ENCODE results near the gene CSTB.

CSTB gene

GRCh38 chr21:43757601-43758000 is 18.5 kb downstream of the CSTB start:
- Histone ChIP-seq H3K79me2 (ENCODE audit: control insufficient read depth, insufficient read depth, low read length, unreplicated experiment) (no peaks in the 10 kb centered on the region), H3K27me3 (ENCODE audit: insufficient read depth, low read length) (no peaks in the 10 kb centered on the region), H2AFZ (ENCODE audit: low read length, unreplicated experiment) (no peak overlapping the region), H3K4me1 (ENCODE audit: control insufficient read depth, insufficient read depth, low read length, unreplicated experiment) (peaks cover 22% of the 10 kb centered on the region), H3K4me3 (ENCODE audit: low read depth, low read length) (0 out of 2 replicates have a peak overlapping the region, but pooled peaks have one; percentile 65), H3K36me3 (ENCODE audit: insufficient read depth, low read length) (peaks cover 36% of the 10 kb centered on the region; the same call in 1 of the 2 replicates), H3K27ac (ENCODE audit: low read depth, low read length) (peak overlapping the region; percentile 68)

GRCh38 chr21:43755820-43756594 is 20.1 kb downstream of the CSTB start:
- Histone ChIP-seq H3K79me2 (ENCODE audit: control insufficient read depth, insufficient read depth, low read length, unreplicated experiment) (no peaks in the 10 kb centered on the region), H3K36me3 (ENCODE audit: insufficient read depth, low read length) (peaks cover 39% of the 10 kb centered on the region; the same call in 1 of the 2 replicates), H3K27ac (ENCODE audit: low read depth, low read length) (no peak overlapping the region), H2AFZ (ENCODE audit: low read length, unreplicated experiment) (no peak overlapping the region), H3K4me3 (ENCODE audit: low read depth, low read length) (no peak overlapping the region), H3K27me3 (ENCODE audit: insufficient read depth, low read length) (no peaks in the 10 kb centered on the region), H3K4me1 (ENCODE audit: control insufficient read depth, insufficient read depth, low read length, unreplicated experiment) (peaks cover 22% of the 10 kb centered on the region)

GRCh38 chr21:43754948-43755781 is 20.9 kb downstream of the CSTB start:
- Histone ChIP-seq H3K79me2 (ENCODE audit: control insufficient read depth, insufficient read depth, low read length, unreplicated experiment) (no peaks in the 10 kb centered on the region), H3K27ac (ENCODE audit: low read depth, low read length) (no peak overlapping the region), H3K36me3 (ENCODE audit: insufficient read depth, low read length) (peaks cover 39% of the 10 kb centered on the region; the same call in 1 of the 2 replicates), H3K4me1 (ENCODE audit: control insufficient read depth, insufficient read depth, low read length, unreplicated experiment) (peaks cover 22% of the 10 kb centered on the region), H3K4me3 (ENCODE audit: low read depth, low read length) (no peak overlapping the region), H3K27me3 (ENCODE audit: insufficient read depth, low read length) (no peaks in the 10 kb centered on the region), H2AFZ (ENCODE audit: low read length, unreplicated experiment) (no peak overlapping the region)

GRCh38 chr21:43753439-43753799 is 22.7 kb downstream of the CSTB start:
- Histone ChIP-seq H2AFZ (ENCODE audit: low read length, unreplicated experiment) (no peak overlapping the region), H3K27ac (ENCODE audit: low read depth, low read length) (no peak overlapping the region), H3K27me3 (ENCODE audit: insufficient read depth, low read length) (no peaks in the 10 kb centered on the region), H3K36me3 (ENCODE audit: insufficient read depth, low read length) (peaks cover 39% of the 10 kb centered on the region; the same call in 1 of the 2 replicates), H3K4me3 (ENCODE audit: low read depth, low read length) (no peak overlapping the region), H3K79me2 (ENCODE audit: control insufficient read depth, insufficient read depth, low read length, unreplicated experiment) (no peaks in the 10 kb centered on the region), H3K4me1 (ENCODE audit: control insufficient read depth, insufficient read depth, low read length, unreplicated experiment) (peaks cover 16% of the 10 kb centered on the region)

GRCh38 chr21:43752758-43753438 is 23.2 kb downstream of the CSTB start:
- Histone ChIP-seq H3K27ac (ENCODE audit: low read depth, low read length) (no peak overlapping the region), H3K27me3 (ENCODE audit: insufficient read depth, low read length) (no peaks in the 10 kb centered on the region), H3K4me3 (ENCODE audit: low read depth, low read length) (no peak overlapping the region), H3K79me2 (ENCODE audit: control insufficient read depth, insufficient read depth, low read length, unreplicated experiment) (no peaks in the 10 kb centered on the region), H3K36me3 (ENCODE audit: insufficient read depth, low read length) (peaks cover 39% of the 10 kb centered on the region; the same call in 1 of the 2 replicates), H3K4me1 (ENCODE audit: control insufficient read depth, insufficient read depth, low read length, unreplicated experiment) (peaks cover 13% of the 10 kb centered on the region), H2AFZ (ENCODE audit: low read length, unreplicated experiment) (no peak overlapping the region)

- Histone ChIP-seq H3K36me3 (ENCODE audit: insufficient read depth, low read length) (peaks cover 39% of the 10 kb centered on the region; the same call in 1 of the 2 replicates), H3K27ac (ENCODE audit: low read depth, low read length) (no peak overlapping the region), H3K79me2 (ENCODE audit: control insufficient read depth, insufficient read depth, low read length, unreplicated experiment) (no peaks in the 10 kb centered on the region), H3K4me1 (ENCODE audit: control insufficient read depth, insufficient read depth, low read length, unreplicated experiment) (peaks cover 5% of the 10 kb centered on the region), H3K27me3 (ENCODE audit: insufficient read depth, low read length) (no peaks in the 10 kb centered on the region), H3K4me3 (ENCODE audit: low read depth, low read length) (no peak overlapping the region), H2AFZ (ENCODE audit: low read length, unreplicated experiment) (no peak overlapping the region)
Observed at GRCh38 chr21:43751955-43752591, 24.0 kb downstream of the CSTB start.

- H2AFZ ChIP-seq (ENCODE audit: low read length, unreplicated experiment), result no peak overlapping the region
- H3K36me3 ChIP-seq (ENCODE audit: insufficient read depth, low read length), result peaks cover 32% of the 10 kb centered on the region; the same call in 1 of the 2 replicates
- no peak overlapping the region for H3K27ac ChIP-seq (ENCODE audit: low read depth, low read length)
- H3K27me3 ChIP-seq (ENCODE audit: insufficient read depth, low read length), result no peaks in the 10 kb centered on the region
- H3K4me3 ChIP-seq (ENCODE audit: low read depth, low read length), result no peak overlapping the region
- H3K4me1 ChIP-seq (ENCODE audit: control insufficient read depth, insufficient read depth, low read length, unreplicated experiment), result no peaks in the 10 kb centered on the region
- H3K79me2 ChIP-seq (ENCODE audit: control insufficient read depth, insufficient read depth, low read length, unreplicated experiment), result no peaks in the 10 kb centered on the region
Observed at GRCh38 chr21:43750339-43751033, 25.6 kb downstream of the CSTB start.

GRCh38 chr21:43749651-43750262 is 26.4 kb downstream of the CSTB start:
- Histone ChIP-seq H3K36me3 (ENCODE audit: insufficient read depth, low read length) (peaks cover 27% of the 10 kb centered on the region), H3K27me3 (ENCODE audit: insufficient read depth, low read length) (no peaks in the 10 kb centered on the region), H3K27ac (ENCODE audit: low read depth, low read length) (no peak overlapping the region), H3K4me3 (ENCODE audit: low read depth, low read length) (no peak overlapping the region), H2AFZ (ENCODE audit: low read length, unreplicated experiment) (no peak overlapping the region), H3K79me2 (ENCODE audit: control insufficient read depth, insufficient read depth, low read length, unreplicated experiment) (no peaks in the 10 kb centered on the region), H3K4me1 (ENCODE audit: control insufficient read depth, insufficient read depth, low read length, unreplicated experiment) (no peaks in the 10 kb centered on the region)

- Histone ChIP-seq H3K4me3 (ENCODE audit: low read depth, low read length) (no peak overlapping the region), H3K4me1 (ENCODE audit: control insufficient read depth, insufficient read depth, low read length, unreplicated experiment) (no peaks in the 10 kb centered on the region), H2AFZ (ENCODE audit: low read length, unreplicated experiment) (no peak overlapping the region), H3K79me2 (ENCODE audit: control insufficient read depth, insufficient read depth, low read length, unreplicated experiment) (no peaks in the 10 kb centered on the region), H3K27ac (ENCODE audit: low read depth, low read length) (no peak overlapping the region), H3K27me3 (ENCODE audit: insufficient read depth, low read length) (no peaks in the 10 kb centered on the region), H3K36me3 (ENCODE audit: insufficient read depth, low read length) (peaks cover 27% of the 10 kb centered on the region)
Observed at GRCh38 chr21:43748622-43749021, 27.5 kb downstream of the CSTB start.

Data from ACC112 (cell line).